OCI-LY1 (cell line): ENCODE results near the gene MAST4.

Experiments
- H2AFZ ChIP-seq: fragments of 200-600 bp; sonication (generic), shearing (Covaris generic); 2 replicates; pipeline ENCODE4 v1.6.0; 2014; ENCODE audit warnings: antibody characterized with exemption, mild to moderate bottlenecking, low read length
- H3F3A ChIP-seq: fragments of 200-600 bp; sonication (generic), shearing (Covaris generic); 2 replicates; pipeline ENCODE4 v1.6.0; 2014; ENCODE audit warnings: mild to moderate bottlenecking, antibody characterized with exemption, low read length, moderate library complexity; ENCODE audit not compliant: insufficient read depth
- H3K27ac ChIP-seq: fragments of 200-600 bp; sonication (generic); 2 replicates; pipeline ENCODE4 v1.5.1; 2014; ENCODE audit warnings: low read length, mixed run types, mild to moderate bottlenecking, low read depth; ENCODE audit not compliant: poor library complexity, severe bottlenecking
- H3K27me3 ChIP-seq: fragments of 200-600 bp; sonication (generic); 2 replicates; pipeline ENCODE4 v1.6.0; 2014; ENCODE audit warnings: antibody characterized with exemption, mild to moderate bottlenecking, low read length, moderate library complexity; ENCODE audit not compliant: insufficient read depth
- H3K36me3 ChIP-seq: fragments of 200-600 bp; sonication (generic); 2 replicates; pipeline ENCODE4 v1.6.1; 2014; ENCODE audit warnings: mild to moderate bottlenecking, antibody characterized with exemption, low read length, moderate library complexity, mixed read lengths; ENCODE audit not compliant: insufficient read depth
- H3K4me1 ChIP-seq: fragments of 200-600 bp; sonication (generic); 2 replicates; pipeline ENCODE4 v1.5.1; 2014; ENCODE audit warnings: mild to moderate bottlenecking, low read length, moderate library complexity; ENCODE audit not compliant: insufficient read depth, severe bottlenecking
- H3K4me2 ChIP-seq: fragments of 200-600 bp; sonication (generic), shearing (Covaris generic); 2 replicates; pipeline ENCODE4 v1.6.1; 2014; ENCODE audit warnings: low read length
- H3K4me3 ChIP-seq: fragments of 200-600 bp; sonication (generic); 2 replicates; pipeline ENCODE4 v1.5.1; 2014; ENCODE audit warnings: low read length, low read depth, mild to moderate bottlenecking, mixed read lengths; ENCODE audit not compliant: poor library complexity, severe bottlenecking
- H3K79me2 ChIP-seq: fragments of 200-600 bp; shearing (Covaris generic); 2 replicates; pipeline ENCODE4 v1.6.1; 2016; ENCODE audit warnings: mixed run types, low read length, mixed read lengths; ENCODE audit not compliant: insufficient read depth
- H3K9ac ChIP-seq: fragments of 200-600 bp; sonication (generic), shearing (Covaris generic); 2 replicates; pipeline ENCODE4 v1.6.1; 2014; ENCODE audit warnings: mild to moderate bottlenecking, low read length, mixed read lengths
- H3K9me2 ChIP-seq: fragments of 200-600 bp; sonication (generic), shearing (Covaris generic); 2 replicates; pipeline ENCODE4 v1.6.1; 2014; ENCODE audit warnings: low read depth, mild to moderate bottlenecking, low read length, mixed read lengths
- H3K9me3 ChIP-seq: fragments of 200-600 bp; shearing (Covaris generic); 2 replicates; pipeline ENCODE4 v1.6.1; 2014; ENCODE audit warnings: low read length, mixed read lengths
- H4K20me1 ChIP-seq: fragments of 200-600 bp; sonication (generic), shearing (Covaris generic); 2 replicates; pipeline ENCODE4 v1.6.0; 2016; ENCODE audit warnings: mild to moderate bottlenecking, low read length; ENCODE audit not compliant: insufficient read depth
- CTCF ChIP-seq: fragments of 200-600 bp; sonication (generic), shearing (Covaris generic); IDR thresholded peaks from 2 replicates; pipeline ENCODE4 v1.5.1; 2017; ENCODE audit warnings: mild to moderate bottlenecking, antibody characterized with exemption, low read length, moderate library complexity, mixed read lengths
- EZH2 ChIP-seq: fragments of 200-600 bp; sonication (generic), shearing (Covaris generic); IDR thresholded peaks from 2 replicates; pipeline ENCODE4 v1.8.0; 2017; ENCODE audit warnings: borderline replicate concordance, mixed run types, mild to moderate bottlenecking, antibody characterized with exemption, low read length, moderate library complexity, mixed read lengths

Gene MAST4

GRCh38 chr5:66886941-66887340 lies 290.7 kb downstream of the MAST4 start:
- H3K27ac ChIP-seq: no peak overlapping the region

DNA sequence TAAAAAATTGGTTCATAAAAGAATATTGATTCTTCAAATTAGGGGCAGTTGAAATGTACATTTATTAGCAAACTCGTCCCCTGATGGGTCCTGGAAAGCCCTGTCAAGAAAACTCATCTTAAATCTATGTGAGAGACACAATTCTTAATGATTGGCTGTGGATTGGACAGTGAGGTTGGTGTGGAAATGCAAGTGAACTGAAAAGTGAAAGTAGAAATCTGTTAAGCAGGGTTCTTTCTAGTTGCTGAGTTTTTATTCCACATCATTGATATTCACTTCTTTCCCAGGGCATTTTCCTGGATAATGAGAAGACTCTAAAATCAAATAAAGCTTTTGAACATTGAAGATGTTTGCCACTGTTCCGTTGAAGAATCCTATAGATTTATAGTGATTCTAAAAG lies 292.4 kb downstream of the MAST4 start:
- no peaks in the 10 kb centered on the region for H3K79me2 ChIP-seq
- H3K4me3 ChIP-seq: no peak overlapping the region
- H3K27me3 ChIP-seq: no peaks in the 10 kb centered on the region
- no peaks in the 10 kb centered on the region for H3F3A ChIP-seq
- no peaks in the 10 kb centered on the region for H3K9me3 ChIP-seq
- H3K4me1 ChIP-seq: no peaks in the 10 kb centered on the region
- no peak overlapping the region for H3K9ac ChIP-seq
- no peak overlapping the region for H3K27ac ChIP-seq
- H3K36me3 ChIP-seq: no peaks in the 10 kb centered on the region
- H3K9me2 ChIP-seq: no peaks in the 10 kb centered on the region
- H4K20me1 ChIP-seq: no peaks in the 10 kb centered on the region
- no peak overlapping the region for H2AFZ ChIP-seq
- TF ChIP-seq CTCF (no peak), EZH2 (no peak)
- H3K4me2 ChIP-seq: no peak overlapping the region

More at GRCh38 chr5:66886941-66887340, 290.7 kb downstream of the MAST4 start:
- Histone ChIP-seq H3K36me3 (no peaks in the 10 kb centered on the region), H4K20me1 (no peaks in the 10 kb centered on the region), H3K4me1 (no peaks in the 10 kb centered on the region), H3K9ac (no peak overlapping the region), H3K9me3 (no peaks in the 10 kb centered on the region), H3K4me2 (no peak overlapping the region), H2AFZ (no peak overlapping the region), H3K9me2 (no peaks in the 10 kb centered on the region), H3K4me3 (no peak overlapping the region), H3F3A (no peaks in the 10 kb centered on the region), H3K79me2 (no peaks in the 10 kb centered on the region), H3K27me3 (no peaks in the 10 kb centered on the region)
- no peak for TF ChIP-seq EZH2
- no peak for TF ChIP-seq CTCF

DNA sequence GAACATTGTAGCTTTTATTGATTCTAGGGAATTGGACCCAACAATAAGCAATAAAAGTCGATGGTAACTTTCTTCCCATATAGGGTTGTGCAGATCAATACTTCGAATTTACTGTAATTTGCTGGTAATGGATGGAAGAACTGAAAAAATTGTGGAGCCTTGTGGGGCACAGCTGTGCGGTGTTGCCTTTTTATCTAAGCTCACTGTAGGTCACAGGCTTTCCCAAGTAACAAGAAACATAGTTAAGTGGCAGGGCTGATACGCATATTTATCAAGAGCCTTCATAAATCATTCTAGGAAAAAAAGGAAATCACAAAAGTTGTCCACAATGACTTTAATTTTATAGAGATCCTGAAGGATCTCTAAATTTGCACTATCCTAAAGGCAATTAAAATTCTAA lies 292.9 kb downstream of the MAST4 start:
- Histone ChIP-seq H3K4me1 (no peaks in the 10 kb centered on the region), H3K4me3 (no peak overlapping the region), H3K36me3 (no peaks in the 10 kb centered on the region), H2AFZ (no peak overlapping the region), H3K9me3 (no peaks in the 10 kb centered on the region), H3K27ac (no peak overlapping the region), H3K4me2 (no peak overlapping the region), H3K27me3 (no peaks in the 10 kb centered on the region), H3K79me2 (no peaks in the 10 kb centered on the region), H3K9ac (no peak overlapping the region), H3K9me2 (no peaks in the 10 kb centered on the region), H3F3A (no peaks in the 10 kb centered on the region), H4K20me1 (no peaks in the 10 kb centered on the region)
- TF ChIP-seq EZH2 (no peak), CTCF (no peak)
